Progenitor cell of endocrine pancreas (in vitro differentiated cells): ENCODE results near the gene KLHL30. TPM values are rescaled to one million over a fixed set of nuclear protein-coding genes. Genes with fewer than 3 reads are reported as not detected.

Experiments used
- DNase-seq: peaks from one replicate; pipeline ENCODE4 v3.0.0; 2021; ENCODE audit warnings: low spot score; ENCODE audit not compliant: unreplicated experiment
- H3K27ac Mint-ChIP-seq: 2 replicates; pipeline ENCODE4 v1.8.0; 2021; ENCODE audit warnings: mild to moderate bottlenecking, moderate library complexity, mixed read lengths
- H3K27me3 Mint-ChIP-seq: 2 replicates; pipeline ENCODE4 v1.8.0; 2021; ENCODE audit warnings: mixed read lengths
- H3K36me3 Mint-ChIP-seq: 2 replicates; pipeline ENCODE4 v1.8.0; 2022; ENCODE audit warnings: mixed read lengths; ENCODE audit not compliant: insufficient read depth
- H3K4me1 Mint-ChIP-seq: 2 replicates; pipeline ENCODE4 v1.8.0; 2021; ENCODE audit warnings: low read depth, mixed read lengths
- H3K4me3 Mint-ChIP-seq: 2 replicates; pipeline ENCODE4 v1.8.0; 2021; ENCODE audit warnings: low read depth, mild to moderate bottlenecking, moderate library complexity, mixed read lengths
- H3K9me3 Mint-ChIP-seq: 2 replicates; pipeline ENCODE4 v1.8.0; 2021; ENCODE audit warnings: low read depth, mixed read lengths
- total RNA-seq: library from RNA; stranded (reverse); gene quantifications from 2 replicates; pipeline ENCODE4 v1.2.1, GENCODE V29; 2021
- TF ChIP-seq, protein P1 (sequence below): fragments of 200-600 bp; sonication (generic); IDR thresholded peaks from one replicate; pipeline ENCODE4 v1.5.0; 2021; ENCODE audit warnings: antibody characterized with exemption, mild to moderate bottlenecking; ENCODE audit not compliant: unreplicated experiment

Gene KLHL30
- total RNA-seq, 1 donor from 2014 or later: 0.07 TPM

DNA sequence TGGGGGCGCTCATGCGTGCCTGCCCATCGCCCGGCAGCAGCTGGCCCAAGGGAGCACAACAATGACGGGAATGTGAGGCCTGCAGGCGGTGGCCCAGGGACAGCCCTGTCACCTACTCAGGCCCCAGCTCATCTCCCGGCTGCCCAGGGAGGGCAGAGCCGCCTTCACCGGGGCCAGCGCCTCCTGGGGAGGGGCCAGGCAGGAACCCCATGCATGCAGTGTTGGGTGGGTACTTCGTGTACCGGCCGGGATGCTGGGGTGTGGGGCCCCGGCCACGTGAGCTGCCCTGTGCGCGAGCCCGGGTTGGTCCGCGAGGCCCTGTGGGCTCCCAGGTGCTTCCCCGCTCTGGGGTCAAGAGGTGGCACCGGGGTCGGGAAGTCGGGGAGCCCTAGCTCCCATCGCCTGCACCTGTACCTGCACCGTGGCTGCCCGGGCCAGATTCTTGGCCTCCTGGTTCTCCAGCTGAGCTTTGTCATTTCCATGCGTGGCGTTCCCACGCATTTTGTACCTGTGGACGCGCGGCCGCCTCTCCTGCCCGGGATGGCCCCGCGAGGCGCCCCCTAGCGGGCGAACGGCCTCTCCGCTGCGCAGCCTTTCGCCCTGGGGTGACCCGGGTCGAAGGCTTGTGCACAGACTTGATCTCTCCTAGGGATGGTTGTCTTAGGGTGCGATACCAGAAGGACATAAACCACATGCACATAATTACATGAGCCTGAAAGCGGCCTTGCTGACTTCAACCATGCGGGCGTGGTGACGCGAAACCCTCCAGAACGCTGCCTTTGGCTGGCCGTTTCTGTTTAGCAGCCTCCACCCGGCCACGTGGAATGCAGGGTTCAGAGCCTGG lies 950 bp downstream of the KLHL30 start:
- Mint-ChIP-seq H3K27ac (no peak overlapping the region), H3K27me3 (no peaks in the 10 kb centered on the region), H3K4me1 (no peaks in the 10 kb centered on the region), H3K9me3 (no peaks in the 10 kb centered on the region), H3K4me3 (no peak overlapping the region), H3K36me3 (no peaks in the 10 kb centered on the region)
- TF ChIP-seq, protein P1, sequence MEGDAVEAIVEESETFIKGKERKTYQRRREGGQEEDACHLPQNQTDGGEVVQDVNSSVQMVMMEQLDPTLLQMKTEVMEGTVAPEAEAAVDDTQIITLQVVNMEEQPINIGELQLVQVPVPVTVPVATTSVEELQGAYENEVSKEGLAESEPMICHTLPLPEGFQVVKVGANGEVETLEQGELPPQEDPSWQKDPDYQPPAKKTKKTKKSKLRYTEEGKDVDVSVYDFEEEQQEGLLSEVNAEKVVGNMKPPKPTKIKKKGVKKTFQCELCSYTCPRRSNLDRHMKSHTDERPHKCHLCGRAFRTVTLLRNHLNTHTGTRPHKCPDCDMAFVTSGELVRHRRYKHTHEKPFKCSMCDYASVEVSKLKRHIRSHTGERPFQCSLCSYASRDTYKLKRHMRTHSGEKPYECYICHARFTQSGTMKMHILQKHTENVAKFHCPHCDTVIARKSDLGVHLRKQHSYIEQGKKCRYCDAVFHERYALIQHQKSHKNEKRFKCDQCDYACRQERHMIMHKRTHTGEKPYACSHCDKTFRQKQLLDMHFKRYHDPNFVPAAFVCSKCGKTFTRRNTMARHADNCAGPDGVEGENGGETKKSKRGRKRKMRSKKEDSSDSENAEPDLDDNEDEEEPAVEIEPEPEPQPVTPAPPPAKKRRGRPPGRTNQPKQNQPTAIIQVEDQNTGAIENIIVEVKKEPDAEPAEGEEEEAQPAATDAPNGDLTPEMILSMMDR: peak; percentile 62
- DNase-seq: no peak

DNA sequence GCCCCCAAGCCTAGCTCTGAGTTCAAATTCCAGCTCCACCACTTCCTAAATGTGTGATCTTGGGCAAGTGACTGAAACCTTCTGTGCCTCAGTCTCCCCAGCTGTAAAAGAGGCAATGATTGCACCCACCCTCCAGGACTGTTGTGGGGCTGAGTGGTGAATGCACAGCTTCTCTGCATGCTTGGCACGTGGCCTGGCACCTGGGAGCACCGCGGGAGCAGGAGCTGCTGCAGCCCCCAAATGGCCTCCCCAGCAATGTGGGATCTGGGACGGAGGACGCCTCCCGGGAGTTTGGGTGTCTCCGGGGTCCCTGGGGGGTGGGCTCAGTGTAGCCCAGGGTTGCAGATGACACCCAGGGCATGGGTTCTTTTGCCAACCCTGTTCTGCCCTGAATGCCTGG lies 1.6 kb downstream of the KLHL30 start:
- TF ChIP-seq, protein P1: no peak

GRCh38 chr2:238140721-238141540 lies 2.5 kb downstream of the KLHL30 start:
- DNase-seq: no peak
- Mint-ChIP-seq H3K9me3 (no peaks in the 10 kb centered on the region), H3K4me1 (no peaks in the 10 kb centered on the region), H3K4me3 (no peak overlapping the region), H3K36me3 (no peaks in the 10 kb centered on the region), H3K27me3 (no peaks in the 10 kb centered on the region), H3K27ac (no peak overlapping the region)
- TF ChIP-seq, protein P1: no peak

More for the DNA sequence above, 1.6 kb downstream of the KLHL30 start:
- Mint-ChIP-seq H3K4me1 (no peaks in the 10 kb centered on the region), H3K27me3 (no peaks in the 10 kb centered on the region), H3K9me3 (no peaks in the 10 kb centered on the region), H3K4me3 (no peak overlapping the region), H3K36me3 (no peaks in the 10 kb centered on the region), H3K27ac (no peak overlapping the region)
- no peak for DNase-seq

DNA sequence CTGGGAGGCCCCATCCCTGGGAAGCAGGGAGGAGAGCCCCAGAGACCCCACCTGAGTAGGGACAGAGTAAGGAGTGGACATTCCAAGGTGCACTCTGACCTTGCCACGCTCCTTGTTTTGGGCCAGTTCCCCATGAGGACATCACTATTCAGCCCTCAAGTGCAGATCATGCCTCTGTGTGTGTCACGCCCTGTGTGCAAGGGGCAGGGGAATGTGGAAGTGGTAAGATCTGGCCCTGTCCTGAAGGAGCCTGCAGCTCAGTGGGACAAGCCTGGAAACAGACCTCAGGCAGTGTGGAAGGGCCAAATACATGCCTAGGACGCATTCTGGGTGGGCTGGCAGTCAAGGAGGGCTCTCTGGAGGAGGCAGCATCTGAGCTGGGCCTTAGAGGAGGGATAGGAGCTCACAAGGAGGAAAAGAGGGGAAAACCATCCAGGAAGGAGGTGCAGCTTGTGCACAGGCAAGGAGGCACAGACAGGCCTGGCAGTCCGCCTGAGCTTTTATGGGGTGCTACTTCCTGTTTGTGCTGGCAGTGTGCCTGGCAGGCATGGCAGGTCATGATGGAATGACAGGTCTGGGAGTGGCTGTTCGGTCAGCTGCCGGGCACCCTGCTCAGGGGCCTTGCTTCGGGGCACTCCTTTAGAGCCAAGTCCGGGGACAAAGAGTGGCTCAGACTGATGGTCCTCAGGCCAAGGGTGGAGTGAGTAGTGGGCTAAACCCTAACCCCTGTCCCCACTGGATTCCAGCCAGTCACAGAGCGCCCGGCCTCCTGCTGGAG lies 3.3 kb downstream of the KLHL30 start:
- Mint-ChIP-seq H3K27me3 (no peaks in the 10 kb centered on the region), H3K4me1 (no peaks in the 10 kb centered on the region), H3K9me3 (no peaks in the 10 kb centered on the region), H3K36me3 (no peaks in the 10 kb centered on the region), H3K4me3 (no peak overlapping the region), H3K27ac (no peak overlapping the region)
- no peak for DNase-seq
- TF ChIP-seq, protein P1: no peak
